NT2/D1 (cell line): Measurements from ENCODE around the gene WSB1.

Source experiments
- DNase-seq: peaks from one replicate; pipeline ENCODE4 v3.0.0-alpha.2; 2011; ENCODE audit warnings: low read depth, low spot score
- H3K27me3 ChIP-seq: 2 replicates; pipeline ENCODE4 v1.6.0; 2011; ENCODE audit warnings: mild to moderate bottlenecking; ENCODE audit not compliant: insufficient read length, insufficient read depth
- H3K36me3 ChIP-seq: 2 replicates; pipeline ENCODE4 v1.6.1; 2011; ENCODE audit warnings: mild to moderate bottlenecking, low read length, mixed read lengths; ENCODE audit not compliant: insufficient read depth, insufficient read length
- H3K4me1 ChIP-seq: 2 replicates; pipeline ENCODE4 v1.5.1; 2011; ENCODE audit not compliant: insufficient read depth, insufficient read length
- H3K4me3 ChIP-seq: 2 replicates; pipeline ENCODE4 v1.5.1; 2011; ENCODE audit warnings: low read depth; ENCODE audit not compliant: insufficient read length
- H3K9ac ChIP-seq: 2 replicates; pipeline ENCODE4 v1.6.0; 2011; ENCODE audit warnings: low read depth; ENCODE audit not compliant: insufficient read length
- H3K9me3 ChIP-seq: 2 replicates; pipeline ENCODE4 v1.5.1; 2011; ENCODE audit warnings: mild to moderate bottlenecking, low read length; ENCODE audit not compliant: insufficient read depth
- SUZ12 ChIP-seq: IDR thresholded peaks from 2 replicates; pipeline ENCODE4 v1.6.1; 2011; ENCODE audit not compliant: insufficient read length, insufficient read depth; ENCODE audit errors: extremely low read depth
- YY1 ChIP-seq: IDR thresholded peaks from 2 replicates; pipeline ENCODE4 v1.6.1; 2011; ENCODE audit not compliant: insufficient read length, insufficient read depth
- ZNF274 ChIP-seq: IDR thresholded peaks from 2 replicates; pipeline ENCODE4 v1.6.1; 2011; ENCODE audit warnings: mild to moderate bottlenecking, low read depth, low read length

Gene WSB1

DNA sequence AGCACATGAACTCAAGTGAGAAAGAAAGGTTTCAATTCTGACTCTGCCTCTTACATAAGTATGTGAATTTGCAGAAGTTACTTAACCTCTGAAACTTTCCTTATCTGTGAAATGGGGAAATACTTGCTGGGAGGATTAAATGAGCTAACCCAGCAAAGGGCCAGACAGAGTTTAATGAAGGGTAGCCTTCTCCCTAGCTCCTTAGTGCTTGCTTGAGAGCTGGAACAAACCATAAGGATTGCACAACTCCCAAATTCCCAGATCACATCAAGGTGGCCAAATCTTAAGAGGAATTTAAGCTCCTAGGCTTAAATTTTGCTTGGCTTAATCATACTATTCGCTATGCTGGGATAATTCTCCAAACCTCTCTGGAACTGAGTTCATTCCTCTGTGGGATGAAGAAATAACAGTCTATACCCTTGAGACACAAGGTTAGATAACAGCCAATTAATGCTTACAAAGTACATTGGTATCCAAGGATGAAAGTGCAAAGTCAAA is 11.8 kb upstream of the WSB1 start:
- no peak for DNase-seq
- Histone ChIP-seq H3K4me1 (no peaks in the 10 kb centered on the region), H3K27me3 (no peaks in the 10 kb centered on the region), H3K9ac (no peak overlapping the region), H3K36me3 (no peaks in the 10 kb centered on the region), H3K4me3 (no peak overlapping the region), H3K9me3 (no peaks in the 10 kb centered on the region)
- TF ChIP-seq SUZ12 = no peak

DNA sequence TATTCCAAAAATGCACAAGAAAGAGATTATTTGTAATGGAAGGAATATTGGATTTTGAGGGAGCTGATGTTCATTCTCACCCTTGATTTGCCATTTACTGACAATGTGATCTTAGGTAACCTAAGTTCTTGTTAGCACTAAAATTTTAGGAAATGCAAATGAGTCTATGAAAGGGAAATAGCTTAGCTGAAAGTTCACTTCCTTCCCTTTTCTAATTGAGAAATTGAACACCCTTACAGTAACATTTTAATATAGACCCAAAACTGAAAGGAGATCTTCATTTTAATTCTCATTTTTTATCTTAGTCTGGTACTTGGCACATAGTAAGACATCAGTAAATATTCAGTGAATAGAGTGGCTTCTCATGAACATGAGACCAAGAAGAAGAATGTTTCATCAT is 10.9 kb upstream of the WSB1 start:
- no peaks in the 10 kb centered on the region for H3K9me3 ChIP-seq
- DNase-seq = no peak
- TF ChIP-seq SUZ12 (no peak), YY1 (no peak)
- H3K27me3 ChIP-seq = no peaks in the 10 kb centered on the region
- no peaks in the 10 kb centered on the region for H3K4me1 ChIP-seq
- no peak overlapping the region for H3K4me3 ChIP-seq
- no peak overlapping the region for H3K9ac ChIP-seq
- no peaks in the 10 kb centered on the region for H3K36me3 ChIP-seq

DNA sequence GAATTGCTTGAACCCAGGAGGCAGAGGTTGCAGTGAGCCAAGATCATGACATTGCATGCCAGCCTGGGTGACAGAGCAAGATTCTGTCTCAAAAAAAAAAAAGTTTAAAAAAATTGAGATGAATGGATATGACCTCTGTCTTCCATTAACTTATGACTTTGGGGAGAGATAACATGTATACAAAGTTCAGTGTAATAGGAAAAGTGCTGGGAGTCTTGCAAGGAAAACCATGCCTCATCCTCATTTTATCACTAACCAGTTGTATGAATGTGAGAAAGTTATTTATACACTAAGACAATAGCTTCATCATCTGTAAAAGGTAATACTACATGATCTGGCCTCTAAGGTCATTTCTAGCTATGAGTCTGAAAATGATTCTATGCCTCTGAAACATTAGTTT is 10.2 kb upstream of the WSB1 start:
- H3K9ac ChIP-seq = no peak overlapping the region
- H3K9me3 ChIP-seq = no peaks in the 10 kb centered on the region
- DNase-seq = no peak
- no peaks in the 10 kb centered on the region for H3K36me3 ChIP-seq
- no peaks in the 10 kb centered on the region for H3K27me3 ChIP-seq
- H3K4me3 ChIP-seq = no peak overlapping the region
- TF ChIP-seq ZNF274 = no peak
- TF ChIP-seq SUZ12 = no peak
- no peak for TF ChIP-seq YY1
- no peaks in the 10 kb centered on the region for H3K4me1 ChIP-seq

DNA sequence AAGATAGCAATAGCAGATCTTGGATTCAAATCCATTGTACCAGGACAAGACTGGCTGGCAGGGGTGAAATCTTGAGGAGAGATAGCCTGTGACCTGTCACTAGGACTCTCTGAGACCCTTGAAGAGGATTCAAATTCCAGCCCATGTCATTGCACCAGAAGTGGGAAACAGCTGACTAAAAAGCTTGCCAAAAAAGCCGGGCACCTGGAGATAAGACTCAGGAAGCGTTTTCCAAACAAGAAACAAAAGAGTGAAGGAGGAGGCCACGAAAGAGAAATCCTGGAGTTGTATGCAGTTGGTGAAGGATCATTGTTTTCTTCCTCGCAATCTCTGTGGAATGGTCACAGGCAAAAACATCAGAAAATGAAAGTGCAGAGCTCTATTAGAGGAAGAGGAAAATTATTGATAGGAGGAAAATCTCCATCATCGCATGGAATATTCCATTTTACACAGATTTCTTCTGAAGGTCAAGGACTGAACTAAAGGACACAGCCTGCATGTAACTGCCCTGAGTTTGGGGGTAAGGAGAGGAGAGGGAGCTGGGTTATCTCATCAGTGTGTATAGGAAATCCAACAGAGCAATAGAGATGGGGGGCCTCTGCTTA is 9.0 kb upstream of the WSB1 start:
- H3K9me3 ChIP-seq = no peaks in the 10 kb centered on the region
- H3K4me1 ChIP-seq = no peaks in the 10 kb centered on the region
- no peaks in the 10 kb centered on the region for H3K27me3 ChIP-seq
- H3K36me3 ChIP-seq = no peaks in the 10 kb centered on the region
- H3K9ac ChIP-seq = no peak overlapping the region
- H3K4me3 ChIP-seq = no peak overlapping the region
- no peak for TF ChIP-seq ZNF274
- TF ChIP-seq SUZ12 = no peak
- TF ChIP-seq YY1 = no peak
- DNase-seq = no peak

DNA sequence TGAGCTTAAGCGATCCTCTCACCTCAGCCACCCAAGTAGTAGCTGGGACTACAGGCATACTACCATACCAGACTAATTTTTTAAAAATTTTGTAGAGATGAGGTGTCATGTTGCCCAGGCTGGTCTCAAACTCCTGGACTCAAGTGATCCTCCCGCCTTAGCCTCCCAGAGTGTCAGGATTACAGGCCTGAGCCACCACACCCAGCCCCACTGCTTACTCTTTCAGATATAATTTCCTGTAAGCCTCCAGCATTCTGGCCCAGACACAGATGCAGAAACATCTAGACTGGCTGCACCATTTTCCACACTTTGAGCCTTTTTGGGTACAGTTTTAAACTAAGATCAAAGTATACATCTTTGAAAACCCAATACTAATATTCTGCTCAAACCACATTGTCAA is 8.4 kb upstream of the WSB1 start:
- Histone ChIP-seq H3K36me3 (no peaks in the 10 kb centered on the region), H3K4me3 (no peak overlapping the region), H3K9ac (no peak overlapping the region), H3K4me1 (no peaks in the 10 kb centered on the region), H3K27me3 (no peaks in the 10 kb centered on the region), H3K9me3 (no peaks in the 10 kb centered on the region)
- no peak for DNase-seq
- TF ChIP-seq SUZ12 (no peak), YY1 (no peak), ZNF274 (no peak)

DNA sequence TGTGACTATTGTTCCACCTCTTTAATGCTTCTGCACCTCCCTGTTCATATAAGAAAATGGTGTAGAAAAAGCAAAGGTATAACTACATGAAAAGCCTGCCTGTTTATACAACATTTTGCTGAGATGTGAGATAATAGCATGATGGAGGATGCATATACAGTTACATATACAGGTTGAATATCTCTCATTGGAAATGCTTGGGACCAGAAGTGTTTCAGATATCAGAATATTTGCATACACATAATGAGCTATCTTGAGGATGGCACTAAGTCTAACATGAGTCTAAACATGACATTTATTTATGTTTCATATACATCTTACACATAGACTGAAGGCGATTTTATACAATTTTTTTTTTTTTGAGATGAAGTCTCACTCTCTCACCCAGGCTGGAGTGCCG is 5.7 kb upstream of the WSB1 start:
- TF ChIP-seq ZNF274 (no peak), SUZ12 (no peak), YY1 (no peak)
- Histone ChIP-seq H3K36me3 (no peaks in the 10 kb centered on the region), H3K27me3 (no peaks in the 10 kb centered on the region)

DNA sequence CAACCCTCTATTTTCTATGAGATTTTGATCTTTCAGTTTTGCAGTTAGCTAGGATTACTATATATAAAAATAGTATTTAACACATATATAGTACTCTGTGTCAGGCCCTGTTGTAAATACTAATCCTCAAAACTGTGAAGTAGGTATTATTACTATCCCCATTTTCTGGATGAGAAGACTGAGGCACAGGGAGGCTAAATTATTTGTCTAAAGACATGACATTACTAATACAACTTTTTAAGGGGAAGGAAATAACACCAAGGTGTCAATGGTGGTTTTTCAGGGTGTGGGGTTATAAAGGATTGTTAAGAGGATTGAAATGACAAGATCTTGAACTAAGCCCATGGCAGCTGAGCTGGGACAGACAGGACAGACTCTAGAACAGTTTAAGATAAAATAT is 4.1 kb upstream of the WSB1 start:
- no peaks in the 10 kb centered on the region for H3K36me3 ChIP-seq
- no peaks in the 10 kb centered on the region for H3K27me3 ChIP-seq
- no peak overlapping the region for H3K9ac ChIP-seq
- DNase-seq = no peak
- no peak overlapping the region for H3K4me3 ChIP-seq
- H3K9me3 ChIP-seq = no peaks in the 10 kb centered on the region
- peaks cover 2% of the 10 kb centered on the region for H3K4me1 ChIP-seq
- TF ChIP-seq YY1 (no peak), ZNF274 (no peak), SUZ12 (no peak)

More for the DNA sequence above, 5.7 kb upstream of the WSB1 start:
- Histone ChIP-seq H3K4me1 (no peaks in the 10 kb centered on the region), H3K9ac (no peak overlapping the region), H3K9me3 (no peaks in the 10 kb centered on the region), H3K4me3 (no peak overlapping the region)
- DNase-seq = no peak
